ENCODE results near the gene TANGO2. TPM values are rescaled to one million over a fixed set of nuclear protein-coding genes. Genes with fewer than 3 reads are reported as not detected.

Gene TANGO2
- total RNA-seq, 2 experiments from 2014 or later, result 15.7 to 18.3 TPM

DNA sequence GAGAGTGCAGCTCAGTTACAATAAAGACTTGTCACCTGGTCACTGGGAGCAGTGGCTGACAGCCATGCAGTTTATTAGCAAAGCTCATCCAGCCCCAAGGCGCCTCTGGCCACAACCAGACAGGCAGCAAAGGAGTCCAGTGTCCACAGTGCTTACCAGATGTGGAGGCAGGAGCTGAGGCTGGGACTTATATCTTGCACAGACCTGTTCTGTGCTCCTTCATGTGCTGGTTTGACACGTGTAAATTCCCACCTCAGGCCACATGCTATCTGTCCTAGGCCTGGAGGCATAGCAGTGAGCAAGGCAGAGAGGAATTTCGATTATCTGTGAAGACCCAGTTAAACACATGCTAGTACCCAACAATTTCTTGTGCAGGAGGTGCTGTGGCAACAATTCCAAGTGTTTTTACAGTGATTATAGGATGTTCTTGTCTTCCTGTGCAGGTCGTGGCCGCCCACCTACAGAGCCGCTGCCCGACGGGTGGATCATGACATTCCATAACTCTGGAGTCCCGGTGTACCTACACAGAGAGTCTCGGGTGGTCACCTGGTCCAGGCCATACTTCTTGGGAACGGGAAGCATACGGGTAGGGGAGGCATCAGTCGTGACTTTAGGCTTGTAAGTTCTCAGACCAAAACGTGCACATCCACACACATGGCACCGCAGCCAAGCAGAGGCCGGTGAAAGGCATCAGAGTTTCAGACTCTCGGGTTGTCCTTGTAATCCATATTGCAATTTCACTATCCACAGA is 68.5 kb downstream of the TANGO2 start:
- ATAC-seq, result no peak
- intact Hi-C loops (cut with micrococcal nuclease), result no loop called here
- CTCF ChIA-PET, result interaction anchor here (1.3 kb wide), 1 partner anchor 40 kb away, joined by 3 read pairs; no protein-coding TSS in a partner anchor
- TF ChIP-seq, protein P1, sequence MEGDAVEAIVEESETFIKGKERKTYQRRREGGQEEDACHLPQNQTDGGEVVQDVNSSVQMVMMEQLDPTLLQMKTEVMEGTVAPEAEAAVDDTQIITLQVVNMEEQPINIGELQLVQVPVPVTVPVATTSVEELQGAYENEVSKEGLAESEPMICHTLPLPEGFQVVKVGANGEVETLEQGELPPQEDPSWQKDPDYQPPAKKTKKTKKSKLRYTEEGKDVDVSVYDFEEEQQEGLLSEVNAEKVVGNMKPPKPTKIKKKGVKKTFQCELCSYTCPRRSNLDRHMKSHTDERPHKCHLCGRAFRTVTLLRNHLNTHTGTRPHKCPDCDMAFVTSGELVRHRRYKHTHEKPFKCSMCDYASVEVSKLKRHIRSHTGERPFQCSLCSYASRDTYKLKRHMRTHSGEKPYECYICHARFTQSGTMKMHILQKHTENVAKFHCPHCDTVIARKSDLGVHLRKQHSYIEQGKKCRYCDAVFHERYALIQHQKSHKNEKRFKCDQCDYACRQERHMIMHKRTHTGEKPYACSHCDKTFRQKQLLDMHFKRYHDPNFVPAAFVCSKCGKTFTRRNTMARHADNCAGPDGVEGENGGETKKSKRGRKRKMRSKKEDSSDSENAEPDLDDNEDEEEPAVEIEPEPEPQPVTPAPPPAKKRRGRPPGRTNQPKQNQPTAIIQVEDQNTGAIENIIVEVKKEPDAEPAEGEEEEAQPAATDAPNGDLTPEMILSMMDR (IDR thresholded peaks at IDR 0.05), result no peak
- Mint-ChIP-seq H3K4me3 (no peak overlapping the region), H3K36me3 (ENCODE audit: low read depth) (peaks cover 78% of the 10 kb centered on the region), H3K4me1 (ENCODE audit: low read depth) (peaks cover 78% of the 10 kb centered on the region), H3K27me3 (no peaks in the 10 kb centered on the region), H3K27ac (no peak overlapping the region), H3K9me3 (no peaks in the 10 kb centered on the region)
- DNase-seq, result no peak
- POLR2A ChIA-PET, result interaction anchor here (0.6 to 1.0 kb wide), 3 partner anchors 21 to 245 kb away, joined by 3 read pairs; no protein-coding TSS in a partner anchor

DNA sequence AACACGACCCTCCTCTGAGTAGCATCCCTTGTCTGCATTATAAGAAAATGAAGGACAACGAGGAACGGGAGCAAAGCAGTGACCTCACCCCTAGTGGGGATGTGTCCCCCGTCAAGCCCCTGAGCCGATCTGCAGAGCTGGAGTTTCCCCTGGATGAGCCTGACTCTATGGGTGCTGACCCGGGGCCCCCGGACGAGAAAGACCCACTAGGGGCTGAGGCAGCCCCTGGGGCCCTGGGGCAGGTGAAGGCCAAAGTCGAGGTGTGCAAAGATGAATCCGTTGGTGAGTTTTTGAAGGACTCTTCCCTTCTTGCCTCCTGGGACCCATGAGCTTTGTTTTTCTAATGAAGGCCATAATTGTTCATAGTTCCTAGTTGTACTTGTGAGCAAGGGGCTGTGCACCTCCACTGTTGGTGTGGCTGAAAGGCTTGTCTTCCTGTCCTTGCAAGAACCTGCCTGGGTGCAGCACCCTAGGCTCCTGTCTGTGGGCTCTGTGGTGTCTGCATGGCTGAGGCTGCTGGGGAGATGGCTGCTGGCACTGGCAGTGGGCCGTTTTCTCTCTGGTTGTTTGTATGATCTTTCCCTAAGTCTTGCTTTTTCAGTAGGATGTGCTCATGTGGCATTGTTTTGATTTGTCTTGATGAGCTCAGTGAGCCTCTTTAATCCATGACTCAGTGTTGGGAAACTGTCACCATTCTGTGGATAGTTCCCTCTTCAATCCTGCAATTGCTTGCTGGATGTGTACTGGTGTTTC is 69.2 kb downstream of the TANGO2 start:
- H3K27me3 Mint-ChIP-seq, result no peaks in the 10 kb centered on the region
- H3K4me3 Mint-ChIP-seq, result no peak overlapping the region
- DNase-seq, result no peak
- intact Hi-C loops (cut with micrococcal nuclease), result no loop called here
- CTCF ChIA-PET, result interaction anchor here (0.6 to 2.5 kb wide), 2 partner anchors 10 to 21 kb away, joined by 4 to 11 read pairs; no protein-coding TSS in a partner anchor
- TF ChIP-seq, protein P1 (IDR thresholded peaks at IDR 0.05), result no peak
- POLR2A ChIA-PET, result interaction anchor here (0.6 to 2.0 kb wide), 7 partner anchors 9 to 246 kb away, joined by 3 to 6 read pairs (median 3); no protein-coding TSS in a partner anchor
- no peak for ATAC-seq
- H3K36me3 Mint-ChIP-seq (ENCODE audit: low read depth), result peaks cover 83% of the 10 kb centered on the region
- peak overlapping the region; percentile 72 for H3K27ac Mint-ChIP-seq
- no peaks in the 10 kb centered on the region for H3K9me3 Mint-ChIP-seq
- peaks cover 78% of the 10 kb centered on the region for H3K4me1 Mint-ChIP-seq (ENCODE audit: low read depth)

DNA sequence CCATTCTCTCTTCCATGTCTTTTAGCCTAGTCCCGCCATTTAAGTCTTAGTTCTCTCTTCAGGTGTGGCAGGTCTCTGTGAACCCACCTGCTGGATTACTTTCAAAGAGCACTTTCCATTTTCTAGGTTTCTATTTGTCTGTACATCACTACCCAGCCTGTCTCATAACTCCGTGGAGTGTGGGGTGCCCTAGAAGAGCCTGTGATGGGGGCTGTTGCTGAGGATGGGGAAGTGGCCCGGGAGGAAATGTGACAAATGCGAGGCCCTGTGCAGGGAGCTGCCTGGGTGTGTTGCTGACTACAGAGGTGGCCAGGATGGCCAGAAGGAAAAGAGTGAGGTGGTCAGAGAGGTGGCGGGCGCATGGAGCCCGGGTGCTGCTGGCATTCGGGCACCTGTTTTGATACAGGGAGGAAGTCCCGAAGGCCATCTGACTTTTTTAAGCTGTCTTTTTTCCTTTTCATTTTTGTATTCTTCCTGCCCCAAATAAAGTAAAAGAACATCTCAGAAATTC is 69.9 kb downstream of the TANGO2 start:
- H3K27ac Mint-ChIP-seq, result peak overlapping the region; percentile 72
- intact Hi-C loops (cut with micrococcal nuclease), result no loop called here
- no peaks in the 10 kb centered on the region for H3K9me3 Mint-ChIP-seq
- CTCF ChIA-PET, result interaction anchor here (0.6 to 2.5 kb wide), 2 partner anchors 10 to 20 kb away, joined by 4 to 11 read pairs; no protein-coding TSS in a partner anchor
- POLR2A ChIA-PET, result interaction anchor here (0.9 to 2.0 kb wide), 8 partner anchors 9 to 133 kb away, joined by 3 to 6 read pairs (median 3); partner anchors contain the start of gene RANBP1
- DNase-seq (peak; percentile 30), ATAC-seq (peak; percentile 43)
- peaks cover 81% of the 10 kb centered on the region for H3K4me1 Mint-ChIP-seq (ENCODE audit: low read depth)
- TF ChIP-seq, protein P1 (IDR thresholded peaks at IDR 0.05), result no peak
- H3K27me3 Mint-ChIP-seq, result no peaks in the 10 kb centered on the region
- H3K4me3 Mint-ChIP-seq, result peak overlapping the region; percentile 11
- peaks cover 86% of the 10 kb centered on the region for H3K36me3 Mint-ChIP-seq (ENCODE audit: low read depth)

DNA sequence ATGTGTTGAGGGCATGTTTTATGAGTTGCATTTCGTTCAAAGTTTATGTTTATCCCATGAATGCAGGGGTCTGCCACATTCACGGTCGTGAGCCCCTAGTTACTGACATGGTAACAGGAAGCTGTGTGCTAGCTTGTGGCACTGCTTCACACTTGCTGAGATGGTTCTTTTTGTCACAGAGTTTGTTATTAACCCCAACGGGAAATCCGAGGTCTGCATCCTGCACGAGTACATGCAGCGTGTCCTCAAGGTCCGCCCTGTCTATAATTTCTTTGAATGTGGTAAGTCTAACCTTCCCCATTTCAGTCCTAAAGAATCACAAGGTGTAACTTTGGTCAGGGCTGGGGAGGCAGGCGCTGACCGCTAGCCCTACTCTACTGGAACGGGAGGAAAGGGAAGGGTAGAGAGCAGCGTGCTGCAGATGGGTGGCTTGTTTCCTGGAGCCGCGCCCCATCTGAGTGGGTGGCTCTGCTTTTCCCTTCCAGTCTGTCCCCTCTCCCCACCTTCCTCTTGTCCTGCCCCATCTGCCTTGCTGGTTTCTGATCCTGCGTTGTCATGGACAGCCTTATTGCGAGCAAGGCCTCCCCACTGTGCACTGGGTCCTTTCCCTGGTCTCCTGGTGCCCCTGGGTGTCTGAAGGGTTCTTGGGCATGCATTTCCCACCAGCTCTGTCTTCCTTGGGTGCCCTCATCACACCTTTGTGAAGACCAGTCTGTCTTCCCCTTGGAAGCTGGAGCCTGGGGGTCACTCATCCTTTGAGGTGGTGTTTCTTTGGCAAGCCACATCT is 71.0 kb downstream of the TANGO2 start:
- Mint-ChIP-seq H3K36me3 (ENCODE audit: low read depth) (peaks cover 90% of the 10 kb centered on the region), H3K27me3 (no peaks in the 10 kb centered on the region), H3K27ac (peak overlapping the region; percentile 72), H3K4me1 (ENCODE audit: low read depth) (peaks cover 81% of the 10 kb centered on the region), H3K4me3 (no peak overlapping the region), H3K9me3 (peaks cover 6% of the 10 kb centered on the region)
- DNase-seq (no peak), ATAC-seq (no peak)
- TF ChIP-seq, protein P1 (IDR thresholded peaks at IDR 0.05), result no peak
- intact Hi-C loops (cut with micrococcal nuclease), result no loop called here
- ChIA-PET CTCF (interaction anchor here (0.8 to 2.5 kb wide), 2 partner anchors 10 to 19 kb away, joined by 4 to 11 read pairs; no protein-coding TSS in a partner anchor), POLR2A (interaction anchor here (0.9 to 2.0 kb wide), 7 partner anchors 9 to 38 kb away, joined by 3 to 6 read pairs (median 5); partner anchors contain the start of gene RANBP1)

All from activated CD8-positive, alpha-beta T cell treated with anti-CD3 and anti-CD28 coated beads for 36 hours (primary cell).